ENCODE measurements around the gene GPR25. TPM values are rescaled to one million over a fixed set of nuclear protein-coding genes. Genes with fewer than 3 reads are reported as not detected.
A peak's percentile ranks its signal among the peaks of the same experiment; 100 is the strongest.

Gene GPR25
- total and polyA plus RNA-seq, 2 donors from 2014 or later = 0.19 TPM; not detected in 1

DNA sequence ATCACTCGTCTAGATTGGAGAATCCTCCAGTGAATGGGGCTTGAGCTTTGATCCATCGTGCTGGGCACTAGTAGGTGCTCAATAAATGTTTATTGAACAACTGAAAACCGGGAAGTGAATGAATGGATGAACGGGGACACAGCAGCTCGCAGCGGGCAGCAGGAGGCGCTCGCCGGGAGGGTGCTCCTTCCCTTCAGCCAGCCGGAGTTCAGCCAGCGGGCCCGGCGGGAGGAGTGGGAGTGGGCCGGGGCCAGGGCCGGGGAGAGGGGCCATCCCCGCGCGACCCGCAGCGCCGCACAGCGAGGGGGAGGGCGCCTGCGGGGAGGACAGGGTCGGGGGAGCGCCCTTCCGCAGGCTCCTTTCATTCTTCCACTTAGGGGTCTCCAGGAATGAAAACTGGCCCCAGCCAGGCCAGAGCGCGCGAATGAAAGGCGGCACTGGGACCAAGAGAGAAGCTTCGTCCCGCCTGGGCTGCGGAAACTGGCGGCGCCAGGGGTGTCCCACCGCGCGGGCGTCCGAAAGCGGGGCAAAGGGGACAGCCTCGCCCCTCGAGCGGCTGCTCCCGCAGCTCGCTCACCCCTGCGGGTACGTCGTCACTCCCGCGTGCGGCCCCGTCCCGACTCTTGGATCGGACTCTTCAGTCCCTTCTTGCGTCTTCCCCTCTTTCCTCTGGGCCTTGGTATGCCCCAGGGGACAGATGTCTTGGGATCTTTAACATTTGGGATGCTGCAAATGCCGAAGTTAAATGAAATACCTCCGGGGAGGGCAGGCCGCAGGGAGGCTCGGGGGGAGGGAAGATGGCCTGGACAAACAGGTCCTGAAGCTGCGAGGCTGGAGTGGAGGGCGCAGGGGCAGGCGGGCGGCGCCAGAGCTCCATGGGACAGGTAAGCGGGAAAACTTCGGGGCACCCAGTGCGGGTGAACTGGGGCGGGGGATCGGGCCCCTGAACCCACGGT, 18.3 kb downstream of the GPR25 start:
- no peak for FAIRE-seq
- DNase-seq = peak in 4 of 5 donors; percentile 79 to 88 (median 86)
- peak overlapping the region; percentile 53 to 68 (median 66) for H3K4me3 ChIP-seq (ENCODE audit: low read length in 3 of 3)
- H3K9ac ChIP-seq (ENCODE audit: low read length in 3 of 3) = peak overlapping the region; percentile 29 to 74 (median 44)
- H3K9me3 ChIP-seq (ENCODE audit: control insufficient read depth in 2 of 3, insufficient read depth in 1 of 3, low read length in 3 of 3) = no peaks in the 10 kb centered on the region
- no peaks in the 10 kb centered on the region for H3K36me3 ChIP-seq (ENCODE audit: control insufficient read depth in 2 of 3, insufficient read depth in 3 of 3, low read length in 3 of 3)
- H3K4me1 ChIP-seq (ENCODE audit: control insufficient read depth in 2 of 3, insufficient read depth in 2 of 3, low read depth in 1 of 3, low read length in 3 of 3) = peaks cover 0 to 23% (median 18%) of the 10 kb centered on the region in 3 donors
- H3K27me3 ChIP-seq (ENCODE audit: control insufficient read depth, insufficient read depth, low read length) = no peaks in the 10 kb centered on the region
- intact Hi-C loops (cut with DNase I) = no loop called here
- peak; percentile 40 for TF ChIP-seq CTCF (IDR thresholded peaks at IDR 0.05; ENCODE audit: borderline replicate concordance, extremely low read depth, insufficient read depth)
- peak overlapping the region; percentile 77 to 83 for H3K27ac ChIP-seq (ENCODE audit: low read depth in 2 of 2, low read length in 2 of 2)

DNA sequence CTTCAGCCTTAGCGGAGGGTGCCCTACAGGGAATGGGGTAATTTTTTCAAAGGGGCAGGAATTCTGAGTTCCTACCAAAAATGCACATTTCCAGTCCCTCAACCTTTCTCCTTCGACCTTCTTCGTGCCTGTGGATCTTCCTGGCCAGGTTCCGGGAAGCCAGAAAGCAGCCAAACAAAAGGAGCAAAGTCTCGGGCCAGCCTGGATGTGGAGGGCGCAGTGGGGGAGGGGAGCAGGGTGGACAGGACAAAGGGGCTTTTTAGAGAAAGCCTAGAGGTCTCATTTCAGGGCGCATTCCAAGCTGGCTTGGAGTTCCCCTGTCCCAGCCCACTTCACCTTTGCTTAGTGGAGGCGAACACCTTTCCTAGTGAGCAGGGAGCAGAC, 19.0 kb downstream of the GPR25 start:
- DNase-seq = peak in 4 of 5 donors; percentile 64 to 73 (median 72)
- Histone ChIP-seq H3K27ac (ENCODE audit: low read depth in 2 of 2, low read length in 2 of 2) (peak overlapping the region; percentile 77 to 83), H3K36me3 (ENCODE audit: control insufficient read depth in 2 of 3, insufficient read depth in 3 of 3, low read length in 3 of 3) (no peaks in the 10 kb centered on the region), H3K4me1 (ENCODE audit: control insufficient read depth in 2 of 3, insufficient read depth in 2 of 3, low read depth in 1 of 3, low read length in 3 of 3) (peaks cover 0 to 23% (median 18%) of the 10 kb centered on the region in 3 donors), H3K9ac (ENCODE audit: low read length in 3 of 3) (peak overlapping the region in 2 of 3 donors; percentile 17 to 44), H3K9me3 (ENCODE audit: control insufficient read depth in 2 of 3, insufficient read depth in 1 of 3, low read length in 3 of 3) (no peaks in the 10 kb centered on the region), H3K4me3 (ENCODE audit: low read length in 3 of 3) (peak overlapping the region; percentile 53 to 68 (median 66)), H3K27me3 (ENCODE audit: control insufficient read depth, insufficient read depth, low read length) (no peaks in the 10 kb centered on the region)
- no peak for FAIRE-seq
- intact Hi-C loops (cut with DNase I) = no loop called here
- no peak for TF ChIP-seq CTCF (IDR thresholded peaks at IDR 0.05; ENCODE audit: borderline replicate concordance, extremely low read depth, insufficient read depth)

DNA sequence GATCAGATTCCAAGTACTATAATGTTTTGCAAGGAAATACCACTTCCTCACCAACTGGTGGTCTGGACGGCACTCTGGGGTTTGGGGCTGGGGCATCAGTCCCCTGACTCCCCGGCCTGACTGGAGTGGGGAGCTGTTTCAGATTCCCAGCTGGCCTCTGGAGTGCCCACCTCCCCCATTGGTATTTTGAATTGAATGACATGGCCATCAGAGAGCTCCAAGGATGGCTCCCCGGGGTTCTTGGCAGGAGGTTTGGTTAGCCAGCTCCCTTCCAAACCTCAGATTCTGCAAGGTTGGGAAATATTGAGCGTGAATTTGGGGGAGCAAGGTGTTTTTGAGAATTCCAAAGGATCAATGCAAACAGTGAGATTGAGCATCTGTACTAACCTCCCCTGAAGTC, 19.8 kb downstream of the GPR25 start:
- Histone ChIP-seq H3K9ac (ENCODE audit: low read length in 3 of 3) (no peak overlapping the region), H3K36me3 (ENCODE audit: control insufficient read depth in 2 of 3, insufficient read depth in 3 of 3, low read length in 3 of 3) (no peaks in the 10 kb centered on the region), H3K9me3 (ENCODE audit: control insufficient read depth in 2 of 3, insufficient read depth in 1 of 3, low read length in 3 of 3) (no peaks in the 10 kb centered on the region), H3K27me3 (ENCODE audit: control insufficient read depth, insufficient read depth, low read length) (no peaks in the 10 kb centered on the region), H3K4me3 (ENCODE audit: low read length in 3 of 3) (peak overlapping the region in 2 of 3 donors; percentile 53 to 66), H3K4me1 (ENCODE audit: control insufficient read depth in 2 of 3, insufficient read depth in 2 of 3, low read depth in 1 of 3, low read length in 3 of 3) (peaks cover 3 to 28% (median 23%) of the 10 kb centered on the region in 3 donors), H3K27ac (ENCODE audit: low read depth in 2 of 2, low read length in 2 of 2) (peak overlapping the region; percentile 34 to 83)
- FAIRE-seq = no peak
- peak in 1 of 5 donors; percentile 40 for DNase-seq
- intact Hi-C loops (cut with DNase I) = no loop called here
- TF ChIP-seq CTCF (IDR thresholded peaks at IDR 0.05; ENCODE audit: borderline replicate concordance, extremely low read depth, insufficient read depth) = no peak

Data from kidney (tissue), 14 donors.